WERI-Rb-1 (cell line): Measurements from ENCODE around the gene RECQL5.
"Not testable (repeated sequence)": the region's sequence is repeated elsewhere in the genome, so short reads cannot be mapped to it uniquely, and the experiment has no call there.

Experiments used
- DNase-seq: peaks from one replicate; pipeline ENCODE4 v3.0.0-alpha.2; 2020
- H3K27ac ChIP-seq: fragments of 250-450 bp; sonication (Bioruptor Pico); 2 replicates; pipeline ENCODE4 v1.5.1; 2020; ENCODE audit warnings: mild to moderate bottlenecking, moderate library complexity
- H3K27me3 ChIP-seq: fragments of 250-450 bp; sonication (Bioruptor Pico); 2 replicates; pipeline ENCODE4 v1.5.1; 2021; ENCODE audit warnings: mild to moderate bottlenecking, low read depth, moderate library complexity; ENCODE audit not compliant: insufficient read depth, severe bottlenecking
- H3K36me3 ChIP-seq: fragments of 250-450 bp; sonication (Bioruptor Pico); 2 replicates; pipeline ENCODE4 v1.5.1; 2020; ENCODE audit warnings: mild to moderate bottlenecking, moderate library complexity
- H3K4me3 ChIP-seq: 2 replicates; pipeline ENCODE4 v1.5.1; 2011; ENCODE audit warnings: low read depth, mild to moderate bottlenecking, control low read depth, low read length
- H3K9me3 ChIP-seq: fragments of 250-450 bp; sonication (Bioruptor Pico); 2 replicates; pipeline ENCODE4 v1.5.1; 2021; ENCODE audit warnings: mild to moderate bottlenecking, moderate library complexity; ENCODE audit not compliant: severe bottlenecking
- CTCF ChIP-seq: IDR thresholded peaks from 2 replicates; pipeline ENCODE4 v1.5.1; 2011; ENCODE audit warnings: low read depth, mild to moderate bottlenecking, control low read depth, inconsistent platforms, low read length

RECQL5 gene

GRCh38 chr17:75641343-75641742, 25.6 kb downstream of the RECQL5 start:
- no peak overlapping the region for H3K27ac ChIP-seq
- no peak for DNase-seq
- H3K27me3 ChIP-seq: no peaks in the 10 kb centered on the region
- TF ChIP-seq CTCF: no peak
- no peaks in the 10 kb centered on the region for H3K9me3 ChIP-seq
- H3K4me3 ChIP-seq: no peak overlapping the region
- H3K36me3 ChIP-seq: peaks cover 15% of the 10 kb centered on the region

- H3K4me3 ChIP-seq: no peak overlapping the region
- no peak for TF ChIP-seq CTCF
- H3K27me3 ChIP-seq: no peaks in the 10 kb centered on the region
- peaks cover 15% of the 10 kb centered on the region for H3K36me3 ChIP-seq
- H3K9me3 ChIP-seq: no peaks in the 10 kb centered on the region
- no peak for DNase-seq
- no peak overlapping the region for H3K27ac ChIP-seq
Observed at GRCh38 chr17:75640556-75641119, 26.3 kb downstream of the RECQL5 start.

- H3K27me3 ChIP-seq: no peaks in the 10 kb centered on the region
- H3K27ac ChIP-seq: no peak overlapping the region
- DNase-seq: no peak
- peaks cover 11% of the 10 kb centered on the region for H3K36me3 ChIP-seq
- no peak for TF ChIP-seq CTCF
- no peak overlapping the region for H3K4me3 ChIP-seq
- H3K9me3 ChIP-seq: no peaks in the 10 kb centered on the region
Observed at GRCh38 chr17:75639771-75640555, 27.0 kb downstream of the RECQL5 start.

GRCh38 chr17:75639327-75639726, 27.6 kb downstream of the RECQL5 start:
- Histone ChIP-seq H3K27ac (no peak overlapping the region), H3K9me3 (no peaks in the 10 kb centered on the region), H3K27me3 (no peaks in the 10 kb centered on the region), H3K4me3 (no peak overlapping the region), H3K36me3 (peaks cover 10% of the 10 kb centered on the region)
- no peak for TF ChIP-seq CTCF
- no peak for DNase-seq

GRCh38 chr17:75638893-75639292, 28.1 kb downstream of the RECQL5 start:
- H3K27ac ChIP-seq: no peak overlapping the region
- no peaks in the 10 kb centered on the region for H3K9me3 ChIP-seq
- H3K36me3 ChIP-seq: peaks cover 6% of the 10 kb centered on the region
- no peak for TF ChIP-seq CTCF
- DNase-seq: no peak
- H3K4me3 ChIP-seq: no peak overlapping the region
- no peaks in the 10 kb centered on the region for H3K27me3 ChIP-seq

- not testable (repeated sequence) for H3K9me3 ChIP-seq, H3K27ac ChIP-seq, DNase-seq, H3K36me3 ChIP-seq, H3K4me3 ChIP-seq, H3K27me3 ChIP-seq
Observed at GRCh38 chr17:75638039-75638438, 28.9 kb downstream of the RECQL5 start.
